Fibroblast of pulmonary artery (primary cell): Measurements from ENCODE around the gene ERBB4.
"Not testable (repeated sequence)": the region's sequence is repeated elsewhere in the genome, so short reads cannot be mapped to it uniquely, and the experiment has no call there.

ENCODE experiments used
- DNase-seq: peaks from one replicate; pipeline ENCODE4 v3.0.0-alpha.2; 2010; ENCODE audit warnings: low read depth
- H3K4me3 ChIP-seq: replicated peaks from 2 replicates; pipeline ENCODE4 v1.5.1; 2011; ENCODE audit warnings: low read depth, mild to moderate bottlenecking, control low read depth, low read length, moderate library complexity
- CTCF ChIP-seq: IDR thresholded peaks from 2 replicates; pipeline ENCODE4 v1.5.1; 2011; ENCODE audit warnings: mild to moderate bottlenecking, control low read depth, low read length, inconsistent platforms; ENCODE audit errors: missing control alignments

ERBB4 gene

GRCh38 chr2:212022966-212023365, 515.6 kb downstream of the ERBB4 start:
- no peak for DNase-seq
- TF ChIP-seq CTCF = no peak
- H3K4me3 ChIP-seq = no peak overlapping the region

GRCh38 chr2:212021947-212022346, 516.7 kb downstream of the ERBB4 start:
- H3K4me3 ChIP-seq = no peak overlapping the region
- peak; percentile 65 for DNase-seq
- no peak for TF ChIP-seq CTCF

- no peak for DNase-seq
Measured at GRCh38 chr2:212015588-212015987, 523.0 kb downstream of the ERBB4 start.

GRCh38 chr2:212013626-212014025, 525.0 kb downstream of the ERBB4 start:
- DNase-seq = no peak
- no peak overlapping the region for H3K4me3 ChIP-seq
- no peak for TF ChIP-seq CTCF

More at GRCh38 chr2:212015588-212015987, 523.0 kb downstream of the ERBB4 start:
- TF ChIP-seq CTCF = no peak
- no peak overlapping the region for H3K4me3 ChIP-seq

GRCh38 chr2:212010305-212010704, 528.3 kb downstream of the ERBB4 start:
- not testable (repeated sequence) for H3K4me3 ChIP-seq, DNase-seq

- TF ChIP-seq CTCF = no peak
- H3K4me3 ChIP-seq = no peak overlapping the region
- DNase-seq = no peak
Measured at GRCh38 chr2:212007972-212008371, 530.6 kb downstream of the ERBB4 start.

GRCh38 chr2:212005085-212005671, 533.4 kb downstream of the ERBB4 start:
- peak; percentile 60 for DNase-seq
- no peak overlapping the region for H3K4me3 ChIP-seq
- peak; percentile 77 for TF ChIP-seq CTCF
